ENCODE measurements around the gene OBSCN.

GRCh38 chr1:228264090-228264829 lies 56.4 kb downstream of the OBSCN start:
- TF ChIP-seq POLR2A (IDR thresholded peaks at IDR 0.05) (no peak), CTCF (IDR thresholded peaks at IDR 0.05) (no peak)

Measured in adrenal gland (tissue), 5 donors.